ENCODE measurements around the gene UBE3D. TPM values are rescaled to one million over a fixed set of nuclear protein-coding genes. Genes with fewer than 3 reads are reported as not detected.

The UBE3D gene
- total RNA-seq, 4 donors from 2014 or later, result 4.0 to 13.2 (median 9.5) TPM

GRCh38 chr6:82984720-82985119 is 80.9 kb downstream of the UBE3D start:
- Histone ChIP-seq H3K27me3 (no peaks in the 10 kb centered on the region), H3K36me3 (no peaks in the 10 kb centered on the region), H3K4me1 (no peaks in the 10 kb centered on the region), H3K27ac (no peak overlapping the region), H3K4me3 (no peak overlapping the region), H3K9me3 (no peaks in the 10 kb centered on the region)
- DNase-seq, result no peak
- TF ChIP-seq POLR2A (IDR thresholded peaks at IDR 0.05) (no peak), CTCF (IDR thresholded peaks at IDR 0.05) (no peak)

GRCh38 chr6:82980086-82980485 is 85.6 kb downstream of the UBE3D start:
- no peak overlapping the region for H3K4me3 ChIP-seq
- H3K27ac ChIP-seq, result no peak overlapping the region
- no peaks in the 10 kb centered on the region for H3K36me3 ChIP-seq
- H3K9me3 ChIP-seq, result no peaks in the 10 kb centered on the region
- no peaks in the 10 kb centered on the region for H3K27me3 ChIP-seq
- TF ChIP-seq CTCF (IDR thresholded peaks at IDR 0.05) (no peak), POLR2A (IDR thresholded peaks at IDR 0.05) (no peak)
- no peak for DNase-seq
- no peaks in the 10 kb centered on the region for H3K4me1 ChIP-seq

- no peak for TF ChIP-seq CTCF (IDR thresholded peaks at IDR 0.05)
- no peak for TF ChIP-seq POLR2A (IDR thresholded peaks at IDR 0.05)
- H3K27me3 ChIP-seq, result no peaks in the 10 kb centered on the region
- no peak overlapping the region for H3K4me3 ChIP-seq
- H3K36me3 ChIP-seq, result no peaks in the 10 kb centered on the region
- no peak for DNase-seq
- H3K27ac ChIP-seq, result no peak overlapping the region
- no peaks in the 10 kb centered on the region for H3K9me3 ChIP-seq
- H3K4me1 ChIP-seq, result no peaks in the 10 kb centered on the region
Measured at GRCh38 chr6:82979657-82980056, 86.0 kb downstream of the UBE3D start.

- TF ChIP-seq CTCF (IDR thresholded peaks at IDR 0.05), result no peak
- no peak for TF ChIP-seq POLR2A (IDR thresholded peaks at IDR 0.05)
- Histone ChIP-seq H3K27ac (no peak overlapping the region), H3K27me3 (no peaks in the 10 kb centered on the region), H3K36me3 (no peaks in the 10 kb centered on the region), H3K4me3 (no peak overlapping the region), H3K4me1 (no peaks in the 10 kb centered on the region), H3K9me3 (no peaks in the 10 kb centered on the region)
- DNase-seq, result no peak
Measured at GRCh38 chr6:82978362-82978945, 87.2 kb downstream of the UBE3D start.

GRCh38 chr6:82976179-82976578 is 89.5 kb downstream of the UBE3D start:
- DNase-seq, result no peak
- Histone ChIP-seq H3K36me3 (no peaks in the 10 kb centered on the region), H3K4me1 (no peaks in the 10 kb centered on the region), H3K9me3 (no peaks in the 10 kb centered on the region), H3K27ac (no peak overlapping the region), H3K4me3 (no peak overlapping the region), H3K27me3 (no peaks in the 10 kb centered on the region)
- TF ChIP-seq CTCF (IDR thresholded peaks at IDR 0.05) (no peak), POLR2A (IDR thresholded peaks at IDR 0.05) (no peak)

Measured in Peyer's patch (tissue), 4 donors.